ENCODE results near the gene SMIM45.

The SMIM45 gene

GRCh38 chr22:41913040-41913719, 38.8 kb upstream of the SMIM45 start:
- intact Hi-C loops (cut with micrococcal nuclease; ENCODE audit: unreplicated experiment) (no loop called here), in situ Hi-C loops (cut with MboI) (no loop called here)
- Histone ChIP-seq H3K79me2 (ENCODE audit: control insufficient read depth, insufficient read depth, low read length) (no peaks in the 10 kb centered on the region), H3K27ac (ENCODE audit: control insufficient read depth, insufficient read depth) (no peak overlapping the region), H3K9ac (ENCODE audit: control insufficient read depth, insufficient read depth, low read length) (no peak overlapping the region), H3K4me1 (ENCODE audit: control insufficient read depth, insufficient read depth, low read length) (peaks cover 28% of the 10 kb centered on the region), H3K27me3 (replicated peaks in 1 of 2; ENCODE audit: control insufficient read depth in 2 of 2, insufficient read depth in 2 of 2, low read length in 1 of 2) (peaks cover 6 to 12% of the 10 kb centered on the region in 2 experiments; a peak in 3 of 4 replicates), H3K36me3 (ENCODE audit: control insufficient read depth in 2 of 2, insufficient read depth in 2 of 2, low read length in 1 of 2) (no peaks in the 10 kb centered on the region), H3K4me3 (no peak overlapping the region), H4K20me1 (ENCODE audit: control insufficient read depth, insufficient read depth) (peaks cover 6% of the 10 kb centered on the region; the same call in 1 of the 2 replicates), H3K4me2 (ENCODE audit: control insufficient read depth, insufficient read depth) (0 out of 2 replicates have a peak overlapping the region, but pooled peaks have one; percentile 17), H3K9me3 (replicated peaks; ENCODE audit: control insufficient read depth, insufficient read depth, low read length) (no peaks in the 10 kb centered on the region), H2AFZ (ENCODE audit: control insufficient read depth, low read depth, low read length) (no peak overlapping the region)
- CTCF ChIA-PET = interaction anchor here (0.9 to 2.9 kb wide), 6 partner anchors 12 to 246 kb away, joined by 3 to 9 read pairs (median 4); no protein-coding TSS in a partner anchor
- DNase-seq (ENCODE audit: low read depth, low spot score) (no peak), FAIRE-seq (no peak), ATAC-seq (no peak)
- BruUV-seq (replicated peaks) = no TSS peak
- SMC1A ChIA-PET (ENCODE audit: uncharacterized antibody, unreplicated experiment) = interaction anchor here (0.9 to 1.9 kb wide), 6 partner anchors 12 to 216 kb away, joined by 3 to 7 read pairs (median 4); no protein-coding TSS in a partner anchor
- RAD21 ChIA-PET (ENCODE audit: unreplicated experiment) = interaction anchor here (1.0 to 5.8 kb wide), 4 partner anchors 26 to 216 kb away, joined by 3 to 40 read pairs (median 5); partner anchors contain the start of gene CCDC134
- WGBS (ENCODE audit: insufficient coverage, insufficient replicate concordance, low lambda C conversion rate, missing lambda C conversion rate) = 57% methylated on average over 11 of the region's 11 CpGs
- POLR2A ChIA-PET = interaction anchor here (0.9 to 2.3 kb wide), 7 partner anchors 12 to 112 kb away, joined by 3 to 10 read pairs (median 4); partner anchors contain the start of genes CCDC134 and CENPM
- TF ChIP-seq ASH2L (IDR thresholded peaks at IDR 0.05; ENCODE audit: borderline replicate concordance, low read depth) (no peak), JUND (IDR thresholded peaks at IDR 0.05; ENCODE audit: low read depth, low read length) (no peak), RCOR1 (conservative IDR thresholded peaks at IDR 0.05; ENCODE audit: low read depth, low read length) (no peak), SMC3 (IDR thresholded peaks at IDR 0.05; ENCODE audit: borderline replicate concordance, low read length) (no peak), TARDBP (IDR thresholded peaks at IDR 0.05; ENCODE audit: borderline replicate concordance) (no peak), BACH1 (IDR thresholded peaks at IDR 0.05; ENCODE audit: borderline replicate concordance) (no peak), EED (IDR thresholded peaks at IDR 0.05; ENCODE audit: low read depth) (no peak), KAT2A (conservative IDR thresholded peaks at IDR 0.05; ENCODE audit: control insufficient read depth, low read depth, low read length) (no peak), NFIC (IDR thresholded peaks at IDR 0.05; ENCODE audit: low read depth, low read length) (no peak), CREM (IDR thresholded peaks at IDR 0.05; ENCODE audit: low read depth) (no peak), RUNX3 (IDR thresholded peaks at IDR 0.05; ENCODE audit: low read length) (no peak)
- TF ChIP-seq, protein P1, sequence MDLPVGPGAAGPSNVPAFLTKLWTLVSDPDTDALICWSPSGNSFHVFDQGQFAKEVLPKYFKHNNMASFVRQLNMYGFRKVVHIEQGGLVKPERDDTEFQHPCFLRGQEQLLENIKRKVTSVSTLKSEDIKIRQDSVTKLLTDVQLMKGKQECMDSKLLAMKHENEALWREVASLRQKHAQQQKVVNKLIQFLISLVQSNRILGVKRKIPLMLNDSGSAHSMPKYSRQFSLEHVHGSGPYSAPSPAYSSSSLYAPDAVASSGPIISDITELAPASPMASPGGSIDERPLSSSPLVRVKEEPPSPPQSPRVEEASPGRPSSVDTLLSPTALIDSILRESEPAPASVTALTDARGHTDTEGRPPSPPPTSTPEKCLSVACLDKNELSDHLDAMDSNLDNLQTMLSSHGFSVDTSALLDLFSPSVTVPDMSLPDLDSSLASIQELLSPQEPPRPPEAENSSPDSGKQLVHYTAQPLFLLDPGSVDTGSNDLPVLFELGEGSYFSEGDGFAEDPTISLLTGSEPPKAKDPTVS (IDR thresholded peaks at IDR 0.05; ENCODE audit: low read depth, low read length) = no peak
- TF ChIP-seq, protein P2, sequence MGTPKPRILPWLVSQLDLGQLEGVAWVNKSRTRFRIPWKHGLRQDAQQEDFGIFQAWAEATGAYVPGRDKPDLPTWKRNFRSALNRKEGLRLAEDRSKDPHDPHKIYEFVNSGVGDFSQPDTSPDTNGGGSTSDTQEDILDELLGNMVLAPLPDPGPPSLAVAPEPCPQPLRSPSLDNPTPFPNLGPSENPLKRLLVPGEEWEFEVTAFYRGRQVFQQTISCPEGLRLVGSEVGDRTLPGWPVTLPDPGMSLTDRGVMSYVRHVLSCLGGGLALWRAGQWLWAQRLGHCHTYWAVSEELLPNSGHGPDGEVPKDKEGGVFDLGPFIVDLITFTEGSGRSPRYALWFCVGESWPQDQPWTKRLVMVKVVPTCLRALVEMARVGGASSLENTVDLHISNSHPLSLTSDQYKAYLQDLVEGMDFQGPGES (IDR thresholded peaks at IDR 0.05) = no peak
- TF ChIP-seq, protein P3, sequence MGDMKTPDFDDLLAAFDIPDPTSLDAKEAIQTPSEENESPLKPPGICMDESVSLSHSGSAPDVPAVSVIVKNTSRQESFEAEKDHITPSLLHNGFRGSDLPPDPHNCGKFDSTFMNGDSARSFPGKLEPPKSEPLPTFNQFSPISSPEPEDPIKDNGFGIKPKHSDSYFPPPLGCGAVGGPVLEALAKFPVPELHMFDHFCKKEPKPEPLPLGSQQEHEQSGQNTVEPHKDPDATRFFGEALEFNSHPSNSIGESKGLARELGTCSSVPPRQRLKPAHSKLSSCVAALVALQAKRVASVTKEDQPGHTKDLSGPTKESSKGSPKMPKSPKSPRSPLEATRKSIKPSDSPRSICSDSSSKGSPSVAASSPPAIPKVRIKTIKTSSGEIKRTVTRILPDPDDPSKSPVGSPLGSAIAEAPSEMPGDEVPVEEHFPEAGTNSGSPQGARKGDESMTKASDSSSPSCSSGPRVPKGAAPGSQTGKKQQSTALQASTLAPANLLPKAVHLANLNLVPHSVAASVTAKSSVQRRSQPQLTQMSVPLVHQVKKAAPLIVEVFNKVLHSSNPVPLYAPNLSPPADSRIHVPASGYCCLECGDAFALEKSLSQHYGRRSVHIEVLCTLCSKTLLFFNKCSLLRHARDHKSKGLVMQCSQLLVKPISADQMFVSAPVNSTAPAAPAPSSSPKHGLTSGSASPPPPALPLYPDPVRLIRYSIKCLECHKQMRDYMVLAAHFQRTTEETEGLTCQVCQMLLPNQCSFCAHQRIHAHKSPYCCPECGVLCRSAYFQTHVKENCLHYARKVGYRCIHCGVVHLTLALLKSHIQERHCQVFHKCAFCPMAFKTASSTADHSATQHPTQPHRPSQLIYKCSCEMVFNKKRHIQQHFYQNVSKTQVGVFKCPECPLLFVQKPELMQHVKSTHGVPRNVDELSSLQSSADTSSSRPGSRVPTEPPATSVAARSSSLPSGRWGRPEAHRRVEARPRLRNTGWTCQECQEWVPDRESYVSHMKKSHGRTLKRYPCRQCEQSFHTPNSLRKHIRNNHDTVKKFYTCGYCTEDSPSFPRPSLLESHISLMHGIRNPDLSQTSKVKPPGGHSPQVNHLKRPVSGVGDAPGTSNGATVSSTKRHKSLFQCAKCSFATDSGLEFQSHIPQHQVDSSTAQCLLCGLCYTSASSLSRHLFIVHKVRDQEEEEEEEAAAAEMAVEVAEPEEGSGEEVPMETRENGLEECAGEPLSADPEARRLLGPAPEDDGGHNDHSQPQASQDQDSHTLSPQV (IDR thresholded peaks at IDR 0.05) = no peak
- TF ChIP-seq, protein P4, sequence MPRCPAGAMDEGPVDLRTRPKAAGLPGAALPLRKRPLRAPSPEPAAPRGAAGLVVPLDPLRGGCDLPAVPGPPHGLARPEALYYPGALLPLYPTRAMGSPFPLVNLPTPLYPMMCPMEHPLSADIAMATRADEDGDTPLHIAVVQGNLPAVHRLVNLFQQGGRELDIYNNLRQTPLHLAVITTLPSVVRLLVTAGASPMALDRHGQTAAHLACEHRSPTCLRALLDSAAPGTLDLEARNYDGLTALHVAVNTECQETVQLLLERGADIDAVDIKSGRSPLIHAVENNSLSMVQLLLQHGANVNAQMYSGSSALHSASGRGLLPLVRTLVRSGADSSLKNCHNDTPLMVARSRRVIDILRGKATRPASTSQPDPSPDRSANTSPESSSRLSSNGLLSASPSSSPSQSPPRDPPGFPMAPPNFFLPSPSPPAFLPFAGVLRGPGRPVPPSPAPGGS (IDR thresholded peaks at IDR 0.05; ENCODE audit: borderline replicate concordance, insufficient read depth, low read depth, low read length, poor library complexity, severe bottlenecking) = no peak
